ENCODE data around the gene SCEL.
"Not testable (repeated sequence)": the region's sequence is repeated elsewhere in the genome, so short reads cannot be mapped to it uniquely, and the experiment has no call there.

The SCEL gene, protein sequence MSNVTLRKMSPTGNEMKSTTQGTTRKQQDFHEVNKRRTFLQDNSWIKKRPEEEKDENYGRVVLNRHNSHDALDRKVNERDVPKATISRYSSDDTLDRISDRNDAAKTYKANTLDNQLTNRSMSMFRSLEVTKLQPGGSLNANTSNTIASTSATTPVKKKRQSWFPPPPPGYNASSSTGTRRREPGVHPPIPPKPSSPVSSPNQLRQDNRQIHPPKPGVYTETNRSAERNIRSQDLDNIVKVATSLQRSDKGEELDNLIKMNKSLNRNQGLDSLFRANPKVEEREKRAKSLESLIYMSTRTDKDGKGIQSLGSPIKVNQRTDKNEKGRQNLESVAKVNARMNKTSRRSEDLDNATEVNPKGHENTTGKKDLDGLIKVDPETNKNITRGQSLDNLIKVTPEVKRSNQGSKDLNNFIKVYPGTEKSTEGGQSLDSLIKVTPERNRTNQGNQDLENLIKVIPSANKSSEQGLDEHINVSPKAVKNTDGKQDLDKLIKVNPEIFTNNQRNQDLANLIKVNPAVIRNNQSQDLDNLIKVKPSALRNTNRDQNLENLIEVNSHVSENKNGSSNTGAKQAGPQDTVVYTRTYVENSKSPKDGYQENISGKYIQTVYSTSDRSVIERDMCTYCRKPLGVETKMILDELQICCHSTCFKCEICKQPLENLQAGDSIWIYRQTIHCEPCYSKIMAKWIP

DNA sequence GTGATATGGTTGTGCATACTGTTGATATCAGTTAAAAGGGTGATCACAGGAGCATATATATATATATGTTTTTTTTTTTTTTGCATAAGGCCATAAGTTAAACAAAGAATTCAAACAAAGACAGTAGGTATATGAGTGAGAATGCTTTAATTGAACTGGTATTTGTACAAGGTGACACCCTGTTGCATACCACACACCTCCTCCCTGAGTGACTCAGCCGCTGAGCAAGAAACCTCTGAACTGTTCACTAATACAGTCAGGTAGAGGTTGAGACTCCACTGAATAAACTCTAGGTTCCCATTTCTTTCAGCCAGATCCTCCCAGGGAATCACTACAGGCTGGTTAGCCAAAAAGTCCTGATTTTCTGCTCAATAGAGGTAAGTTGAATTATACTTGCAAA lies at the start of gene SCEL:
Gene SCEL (plus strand): TSS at position 259 of the 400 bp plus-strand sequence. CDS start 20,170 bp downstream, outside the sequence.
- no peak for DNase-seq

DNA sequence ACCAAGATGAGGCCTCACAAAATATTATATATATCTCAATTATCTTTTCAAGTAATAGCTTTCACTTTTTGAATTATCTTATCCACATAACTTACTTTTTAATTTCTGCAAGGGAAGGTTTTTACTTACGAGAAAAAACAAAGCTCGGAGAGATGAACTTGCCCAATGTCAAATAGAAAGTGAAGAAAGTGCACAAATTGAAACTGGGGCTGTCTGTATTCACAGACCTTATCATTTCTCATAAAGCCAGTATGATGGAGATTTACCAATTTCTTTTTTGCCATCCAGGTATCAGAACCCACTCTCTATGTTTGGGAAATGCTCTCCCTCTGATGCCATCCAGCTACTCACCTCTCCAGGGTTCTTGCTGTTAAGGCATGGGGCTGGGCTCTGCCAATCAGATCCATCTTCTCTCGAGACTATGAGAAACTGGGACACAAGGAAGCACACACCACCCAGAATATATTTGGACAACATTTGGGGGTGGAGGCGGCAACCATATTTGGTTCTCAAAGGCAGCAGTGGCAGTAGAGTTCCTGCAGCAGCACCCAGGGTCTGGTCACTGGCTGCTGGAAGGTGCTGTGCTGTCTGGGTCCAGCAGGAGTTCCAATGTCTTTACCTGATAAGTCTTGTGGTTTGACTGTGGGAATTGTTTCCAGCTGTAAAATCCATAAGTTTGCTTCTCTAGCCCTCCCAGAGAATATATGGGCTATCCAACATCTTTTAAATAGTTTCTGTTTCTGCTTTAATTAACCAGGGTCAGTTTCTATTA lies 45.8 kb upstream of the SCEL start:
- no peak for DNase-seq

DNA sequence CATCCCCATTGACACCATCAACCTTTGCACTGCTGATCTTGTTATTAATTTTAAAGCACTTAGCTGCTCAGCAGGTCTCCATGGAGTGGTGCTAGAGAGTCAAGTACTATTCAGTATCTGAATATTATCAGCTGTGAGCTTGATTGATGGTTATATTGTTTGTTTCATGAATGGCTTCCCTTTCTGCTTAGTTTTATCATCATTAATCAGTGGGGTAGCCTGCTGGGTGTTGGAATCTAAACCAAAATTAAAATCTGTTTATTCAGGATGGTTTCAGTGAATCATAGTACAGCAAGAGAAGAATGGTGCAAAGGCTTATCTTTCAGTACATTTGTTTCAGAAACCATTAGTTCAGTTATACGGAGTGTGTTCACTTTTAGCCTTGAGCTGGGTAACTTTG lies 42.5 kb upstream of the SCEL start:
- DNase-seq: no peak

- DNase-seq: no peak
Measured at GRCh38 chr13:77494226-77494625, 41.3 kb upstream of the SCEL start.

DNA sequence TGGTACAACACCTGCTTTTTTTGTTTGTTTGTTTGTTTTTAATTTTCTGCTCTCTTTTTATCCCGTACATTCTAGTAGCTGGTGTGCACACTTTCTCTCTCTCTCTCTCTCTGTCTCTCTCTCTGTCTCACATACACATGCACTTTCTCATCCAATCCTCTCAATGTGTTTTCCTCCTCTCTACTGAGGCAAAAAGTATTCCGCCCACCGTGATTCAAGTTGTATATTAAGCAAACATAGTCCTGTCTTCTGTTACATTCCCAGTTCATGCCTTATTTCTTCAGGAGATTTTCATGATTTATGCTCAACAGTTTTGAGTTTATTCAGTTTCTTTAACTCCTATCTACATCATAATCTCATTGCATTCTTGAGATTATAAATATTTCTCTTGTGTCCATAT lies 38.2 kb upstream of the SCEL start:
- DNase-seq: no peak

- no peak for DNase-seq
Measured at GRCh38 chr13:77497835-77498234, 37.7 kb upstream of the SCEL start.

DNA sequence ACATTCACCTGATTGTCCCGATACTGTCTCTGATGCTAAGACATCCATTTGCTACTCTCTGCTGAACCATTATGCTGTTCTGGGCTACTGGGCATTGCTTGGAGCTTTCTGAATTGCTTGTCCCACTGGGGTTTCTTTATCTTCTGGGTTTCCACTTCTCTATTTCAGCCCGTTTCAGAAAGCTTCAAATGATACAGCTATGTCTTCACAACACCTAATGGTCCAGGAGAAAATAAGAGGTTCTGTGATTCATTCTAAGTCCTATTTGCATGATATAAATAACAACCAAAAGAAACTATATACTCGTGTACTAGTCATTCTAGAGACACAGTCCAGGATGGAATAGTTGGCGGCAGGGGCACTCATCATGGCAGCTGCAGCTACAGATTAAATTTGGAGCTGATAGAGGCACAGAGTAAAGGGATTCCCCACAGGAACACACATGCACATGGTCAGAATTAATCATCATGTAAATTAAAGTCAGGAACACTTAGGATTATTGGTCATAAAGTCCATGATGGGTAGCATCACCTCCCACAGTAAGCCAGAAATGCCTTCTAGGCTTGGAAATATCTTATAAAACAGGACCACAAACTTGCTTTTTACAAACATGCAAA lies 33.3 kb upstream of the SCEL start:
- no peak for DNase-seq

- no peak for DNase-seq
Measured at GRCh38 chr13:77503398-77503797, 32.1 kb upstream of the SCEL start.

GRCh38 chr13:77506874-77507273 lies 28.6 kb upstream of the SCEL start:
- no peak for DNase-seq

DNA sequence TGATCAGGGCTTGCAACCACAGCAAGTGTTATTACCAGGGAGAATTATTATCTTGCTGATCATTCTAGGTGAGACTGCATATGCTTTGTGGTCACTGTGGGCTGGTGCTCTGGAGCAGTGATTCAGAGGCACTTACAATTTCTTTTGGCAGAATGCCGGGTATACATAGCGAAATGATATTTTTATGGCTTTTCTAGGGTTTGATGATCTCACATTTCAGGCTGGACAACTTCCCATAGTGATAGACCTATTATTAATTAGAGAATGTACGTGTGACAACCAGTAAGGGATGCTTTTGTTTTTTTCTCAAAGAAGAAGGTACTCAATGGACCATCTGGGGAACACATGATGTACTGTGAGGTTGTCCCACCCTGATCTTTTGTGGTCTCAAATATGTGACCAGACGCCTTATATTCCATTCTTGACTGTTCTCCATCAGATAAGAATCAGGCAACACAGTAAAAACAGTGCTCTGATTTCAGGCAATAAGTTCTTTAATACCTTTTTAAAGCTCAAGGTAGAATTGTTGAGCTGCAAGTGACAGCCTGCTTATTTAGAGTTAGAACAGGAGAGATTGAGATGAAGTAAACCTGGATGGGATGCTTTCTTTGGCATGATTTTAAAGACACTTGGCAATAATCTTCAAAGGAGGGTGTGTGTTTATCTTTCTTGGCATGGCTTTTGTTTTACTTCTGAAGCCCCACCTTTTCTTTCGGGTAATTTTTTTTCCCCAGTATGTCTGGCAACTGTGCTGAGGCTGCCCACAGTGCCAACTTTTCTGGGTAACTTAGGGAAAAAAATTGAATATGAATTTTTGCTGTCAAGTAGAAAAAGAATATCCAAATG lies 27.4 kb upstream of the SCEL start:
- no peak for DNase-seq

DNA sequence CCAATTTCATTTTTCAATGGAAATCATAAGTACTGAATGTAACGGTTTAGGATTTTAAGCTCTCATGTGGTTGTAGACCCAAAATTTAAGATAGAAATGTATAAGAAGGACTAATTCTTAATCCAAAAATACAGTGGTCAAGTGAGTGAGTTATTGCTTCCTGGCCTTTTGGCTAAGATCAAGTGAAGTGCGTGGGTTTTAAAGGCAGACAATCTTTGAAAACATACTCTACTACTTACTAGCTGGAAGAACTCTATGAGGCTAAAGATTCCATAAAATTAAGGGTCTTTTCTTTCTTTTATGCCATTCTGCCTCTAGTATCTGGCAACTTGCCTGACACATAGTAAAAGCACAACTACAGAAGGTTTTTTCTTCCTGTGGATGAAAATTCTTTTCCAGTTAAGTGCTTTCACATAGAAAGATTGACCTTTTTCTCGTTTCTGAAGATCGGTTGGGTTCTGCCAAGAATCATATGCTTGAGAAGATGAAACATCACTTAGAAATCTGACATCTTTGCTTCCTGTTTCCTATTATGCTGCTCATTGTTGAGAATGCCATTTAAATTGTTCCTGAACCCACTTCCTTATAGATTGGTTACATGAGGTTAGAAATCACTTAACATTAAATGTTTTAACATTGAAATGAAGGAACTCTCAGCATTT lies 26.4 kb upstream of the SCEL start:
- no peak for DNase-seq

DNA sequence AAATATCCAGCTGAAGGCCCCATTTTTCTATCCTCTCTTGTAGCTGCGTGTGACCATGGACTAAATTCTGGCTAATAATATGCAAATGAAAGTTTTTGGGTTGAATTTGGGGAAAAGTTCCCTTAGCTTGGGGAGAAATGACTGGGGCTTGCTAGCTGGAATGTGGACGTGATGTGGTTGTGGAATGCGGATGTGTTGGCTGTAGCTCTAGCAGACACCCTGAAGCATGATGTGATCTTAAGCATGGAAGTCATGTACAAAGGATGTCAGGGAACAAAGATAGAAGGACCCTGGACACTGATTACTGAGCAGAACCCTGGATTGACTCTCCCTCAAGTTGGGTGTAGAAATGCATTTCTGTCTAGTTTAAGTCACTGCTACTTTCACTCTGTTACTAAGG lies 25.4 kb upstream of the SCEL start:
- no peak for DNase-seq

- no peak for DNase-seq
Measured at GRCh38 chr13:77511552-77511951, 24.0 kb upstream of the SCEL start.

GRCh38 chr13:77513719-77514335 lies 21.7 kb upstream of the SCEL start:
- DNase-seq: no peak

- DNase-seq: no peak
Measured at GRCh38 chr13:77514336-77514726, 21.2 kb upstream of the SCEL start.

DNA sequence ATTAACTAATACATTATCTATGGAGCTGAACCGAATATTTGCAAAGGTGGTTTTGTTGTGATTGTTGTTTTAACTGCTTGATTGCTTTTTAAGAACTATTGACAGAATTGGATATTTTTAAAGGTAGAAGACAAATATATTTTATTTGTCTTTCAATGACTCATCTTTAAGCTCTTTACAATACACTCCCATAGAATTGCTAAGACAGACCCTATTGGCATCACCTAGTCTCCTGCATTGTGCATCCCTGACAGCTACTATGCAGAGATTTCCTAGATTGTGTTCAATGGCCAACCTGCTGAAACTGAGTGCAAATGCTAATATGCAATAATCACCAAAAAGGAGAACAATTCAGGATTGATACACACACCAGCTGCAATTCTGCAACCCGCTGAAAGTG lies 19.7 kb upstream of the SCEL start:
- no peak for DNase-seq

DNA sequence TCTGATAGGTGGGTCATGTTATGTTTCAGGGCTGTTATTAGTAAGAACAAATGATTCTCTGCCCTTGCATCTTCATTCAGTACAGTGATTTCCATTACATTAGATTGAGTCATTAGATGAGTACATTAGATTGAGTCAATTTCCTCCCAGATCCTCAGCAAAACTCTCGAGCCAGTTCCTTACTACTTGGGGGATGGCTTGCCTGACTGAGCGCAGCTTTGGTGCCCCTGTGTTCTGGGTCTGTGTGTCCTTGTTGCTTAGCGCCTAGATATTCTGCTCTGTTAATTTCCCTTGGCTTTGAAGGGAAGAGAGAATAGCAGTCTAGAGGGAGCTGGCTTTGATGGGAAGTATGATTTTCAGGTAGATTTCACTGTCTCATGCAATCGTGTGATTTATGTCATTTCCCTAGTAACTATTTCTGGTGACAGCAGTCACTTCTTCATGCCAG lies 19.1 kb upstream of the SCEL start:
- DNase-seq: no peak

- DNase-seq: no peak
Measured at GRCh38 chr13:77518266-77518665, 17.2 kb upstream of the SCEL start.

- not testable (repeated sequence) for DNase-seq
Measured at GRCh38 chr13:77519396-77519795, 16.1 kb upstream of the SCEL start.

DNA sequence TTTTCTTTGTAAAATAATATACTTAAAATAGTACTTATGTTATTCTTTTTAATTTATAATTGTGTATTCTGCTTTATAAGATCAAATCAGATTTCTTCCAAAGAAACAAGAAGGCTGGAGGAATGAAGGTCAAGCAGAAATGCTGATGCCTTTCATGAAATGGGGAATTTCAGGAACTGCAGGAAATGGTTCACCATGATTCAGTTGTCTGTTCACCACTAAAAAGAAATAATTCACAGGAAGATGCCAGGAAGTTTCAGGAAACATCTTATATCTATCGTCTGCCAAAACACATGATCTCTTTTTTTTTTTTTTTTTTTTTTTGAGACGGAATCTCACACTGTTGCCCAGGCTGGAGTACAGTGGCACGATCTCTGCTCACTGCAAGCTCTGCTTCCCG lies 15.7 kb upstream of the SCEL start:
- no peak for DNase-seq

GRCh38 chr13:77521194-77521593 lies 14.3 kb upstream of the SCEL start:
- no peak for DNase-seq
